ENCODE measurements around the gene THBS2. TPM values are rescaled to one million over a fixed set of nuclear protein-coding genes. Genes with fewer than 3 reads are reported as not detected.

THBS2 gene
- total RNA-seq, 4 donors from 2014 or later, result 80.9 to 149 (median 107) TPM

DNA sequence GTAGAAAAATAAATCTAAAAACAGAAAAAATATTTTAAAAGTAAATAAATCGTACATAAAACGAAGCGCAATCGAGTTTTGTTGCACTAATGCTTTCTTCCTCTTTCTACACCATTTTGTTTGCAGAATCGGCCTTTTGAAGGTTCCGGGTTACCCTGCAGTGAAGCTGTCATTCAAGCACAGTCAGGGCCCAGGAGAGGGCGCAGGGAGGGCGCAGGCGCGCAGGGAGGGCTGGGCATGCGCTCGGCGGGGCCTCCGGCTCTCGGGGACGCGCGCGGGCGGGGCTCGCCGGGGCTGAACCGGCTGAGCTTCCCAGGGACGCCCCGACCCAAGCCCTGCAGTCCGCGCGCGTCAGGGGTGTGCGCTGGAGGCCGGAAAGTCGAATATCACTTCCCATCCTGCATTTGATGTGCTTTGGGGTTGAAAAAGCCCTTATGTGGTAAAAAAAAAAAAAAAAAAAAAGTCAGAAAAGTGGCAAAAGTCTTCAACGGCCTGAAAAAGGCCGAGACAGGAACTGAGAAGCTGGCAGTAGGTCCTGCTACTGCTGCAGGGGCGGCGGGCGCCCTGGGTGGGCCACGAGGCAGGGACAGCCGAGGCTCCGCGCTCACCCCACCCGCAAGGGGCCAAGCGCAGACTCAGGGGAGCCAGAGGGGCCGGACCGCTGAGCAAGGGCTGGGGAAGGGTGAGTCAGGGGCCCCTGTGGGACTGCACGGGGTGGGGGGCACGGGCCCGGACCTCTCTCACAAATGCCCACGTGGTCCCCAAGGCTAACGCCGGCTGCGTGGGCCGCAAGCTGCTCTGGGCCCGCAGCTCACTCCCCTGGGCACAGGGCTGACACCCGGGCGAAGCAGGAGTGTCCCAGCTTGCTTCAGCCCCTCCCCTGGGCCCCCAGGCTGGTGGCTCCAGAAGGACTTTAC lies 40.5 kb downstream of the THBS2 start:
- H3K36me3 ChIP-seq, result peaks cover 9% of the 10 kb centered on the region
- peak; percentile 89 to 91 for DNase-seq (ENCODE audit: low spot score in 2 of 2)
- H3K4me1 ChIP-seq, result peaks cover 28% of the 10 kb centered on the region
- peak overlapping the region; percentile 42 for H3K4me3 ChIP-seq
- peak overlapping the region; percentile 71 for H3K27ac ChIP-seq
- no peaks in the 10 kb centered on the region for H3K9me3 ChIP-seq
- no peaks in the 10 kb centered on the region for H3K27me3 ChIP-seq
- TF ChIP-seq EP300 (IDR thresholded peaks at IDR 0.05) (no peak), POLR2A (IDR thresholded peaks at IDR 0.05) (no peak), POLR2AphosphoS5 (IDR thresholded peaks at IDR 0.05) (no peak), CTCF (IDR thresholded peaks at IDR 0.05) (peak; percentile 31 to 49)
- WGBS, result 8% methylated on average over 42 of the region's 56 CpGs

DNA sequence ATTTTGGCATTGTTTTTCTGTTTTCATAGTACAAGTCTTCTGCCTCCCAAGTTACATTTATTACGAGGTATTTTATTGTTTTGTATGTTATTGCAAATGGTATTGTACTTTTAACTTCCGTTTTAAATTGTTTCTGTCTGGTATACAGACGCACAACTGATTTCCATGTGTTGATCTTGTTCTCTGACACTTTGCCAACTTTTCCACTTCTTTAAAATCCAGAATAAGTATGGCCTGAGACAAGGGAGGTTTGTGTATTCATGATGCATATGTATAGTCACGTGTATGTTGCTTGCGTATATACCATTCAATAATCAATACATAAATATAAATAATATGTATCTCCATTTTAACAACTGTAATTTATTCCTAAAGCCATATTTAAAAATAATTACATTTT lies 41.2 kb downstream of the THBS2 start:
- 63% methylated on average over 5 of the region's 5 CpGs for WGBS
- H3K36me3 ChIP-seq, result peaks cover 6% of the 10 kb centered on the region
- no peak for DNase-seq (ENCODE audit: low spot score in 2 of 2)
- H3K27ac ChIP-seq, result peak overlapping the region; percentile 71
- H3K27me3 ChIP-seq, result no peaks in the 10 kb centered on the region
- TF ChIP-seq POLR2A (IDR thresholded peaks at IDR 0.05), result no peak
- TF ChIP-seq EP300 (IDR thresholded peaks at IDR 0.05), result no peak
- no peak for TF ChIP-seq POLR2AphosphoS5 (IDR thresholded peaks at IDR 0.05)
- no peak for TF ChIP-seq CTCF (IDR thresholded peaks at IDR 0.05)
- H3K4me1 ChIP-seq, result peaks cover 28% of the 10 kb centered on the region
- peak overlapping the region; percentile 42 for H3K4me3 ChIP-seq
- H3K9me3 ChIP-seq, result no peaks in the 10 kb centered on the region

- Histone ChIP-seq H3K9me3 (no peaks in the 10 kb centered on the region), H3K4me1 (peaks cover 28% of the 10 kb centered on the region), H3K27ac (no peak overlapping the region), H3K4me3 (no peak overlapping the region), H3K27me3 (no peaks in the 10 kb centered on the region), H3K36me3 (peaks cover 2% of the 10 kb centered on the region)
- WGBS, result 100% methylated on average over 1 of the region's 1 CpG
- no peak for TF ChIP-seq POLR2A (IDR thresholded peaks at IDR 0.05)
- TF ChIP-seq CTCF (IDR thresholded peaks at IDR 0.05), result no peak
- no peak for TF ChIP-seq EP300 (IDR thresholded peaks at IDR 0.05)
- TF ChIP-seq POLR2AphosphoS5 (IDR thresholded peaks at IDR 0.05), result no peak
- DNase-seq (ENCODE audit: low spot score in 2 of 2), result no peak
These were observed 41.8 kb downstream of the THBS2 start for GRCh38 chr6:169211881-169212280.

GRCh38 chr6:169210611-169211010 lies 43.0 kb downstream of the THBS2 start:
- peaks cover 28% of the 10 kb centered on the region for H3K4me1 ChIP-seq
- no peaks in the 10 kb centered on the region for H3K36me3 ChIP-seq
- no peaks in the 10 kb centered on the region for H3K27me3 ChIP-seq
- no peak overlapping the region for H3K27ac ChIP-seq
- no peak for DNase-seq (ENCODE audit: low spot score in 2 of 2)
- no peak overlapping the region for H3K4me3 ChIP-seq
- TF ChIP-seq POLR2A (IDR thresholded peaks at IDR 0.05) (no peak), CTCF (IDR thresholded peaks at IDR 0.05) (no peak), EP300 (IDR thresholded peaks at IDR 0.05) (no peak), POLR2AphosphoS5 (IDR thresholded peaks at IDR 0.05) (no peak)
- WGBS, result 97% methylated on average over 3 of the region's 3 CpGs
- H3K9me3 ChIP-seq, result no peaks in the 10 kb centered on the region

GRCh38 chr6:169208011-169208410 lies 45.6 kb downstream of the THBS2 start:
- Histone ChIP-seq H3K27ac (no peak overlapping the region), H3K9me3 (no peaks in the 10 kb centered on the region), H3K4me1 (peaks cover 7% of the 10 kb centered on the region), H3K27me3 (no peaks in the 10 kb centered on the region), H3K4me3 (no peak overlapping the region), H3K36me3 (no peaks in the 10 kb centered on the region)
- TF ChIP-seq EP300 (IDR thresholded peaks at IDR 0.05) (no peak), CTCF (IDR thresholded peaks at IDR 0.05) (no peak), POLR2A (IDR thresholded peaks at IDR 0.05) (no peak), POLR2AphosphoS5 (IDR thresholded peaks at IDR 0.05) (no peak)
- no peak for DNase-seq (ENCODE audit: low spot score in 2 of 2)
